GM19238 (cell line): ENCODE measurements around the gene CNGB1.
"Not testable (repeated sequence)": the region's sequence is repeated elsewhere in the genome, so short reads cannot be mapped to it uniquely, and the experiment has no call there.

Experiments
- DNase-seq: peaks from one replicate; pipeline ENCODE4 v3.0.0; 2011; ENCODE audit warnings: low spot score; ENCODE audit not compliant: insufficient read length

The CNGB1 gene

DNA sequence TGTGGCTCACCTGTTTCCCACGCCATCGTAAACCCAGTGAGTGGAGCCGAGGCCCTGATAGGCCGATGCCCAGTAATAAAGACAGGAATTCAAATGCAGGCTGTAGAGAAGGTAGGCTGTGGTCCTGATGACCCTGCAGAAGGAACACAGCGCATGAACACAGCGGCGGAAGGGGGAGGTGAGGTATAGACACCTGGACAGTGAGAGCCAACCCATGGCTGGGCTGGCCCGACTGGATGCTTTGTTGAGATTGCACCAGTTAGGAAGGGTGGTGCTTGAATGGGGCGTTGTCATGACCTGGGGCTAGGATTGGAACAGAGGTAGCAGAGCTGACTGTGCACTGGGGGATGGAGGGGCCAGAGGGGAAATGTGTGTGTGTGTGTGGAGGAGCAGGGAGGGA lies 59.2 kb downstream of the CNGB1 start:
- no peak for DNase-seq

DNA sequence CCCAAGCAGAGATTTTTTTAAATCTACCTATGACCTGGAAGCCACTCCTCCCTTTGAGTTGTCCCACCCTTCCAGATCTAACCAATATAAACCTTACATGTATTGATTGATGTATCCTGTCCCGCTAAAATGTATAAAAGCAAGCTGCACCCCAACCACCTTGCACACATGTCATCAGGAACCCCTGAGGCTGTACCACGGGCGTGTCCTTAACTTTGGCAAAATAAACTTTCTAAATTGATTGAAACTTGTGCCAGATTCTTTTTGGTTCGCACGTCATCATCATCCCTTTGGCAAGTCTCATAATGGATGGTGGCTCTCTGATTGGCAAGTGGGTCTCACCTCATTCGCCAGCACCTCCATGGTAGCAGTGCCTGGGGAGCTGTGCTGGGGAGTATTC lies 60.2 kb downstream of the CNGB1 start:
- DNase-seq, result no peak

DNA sequence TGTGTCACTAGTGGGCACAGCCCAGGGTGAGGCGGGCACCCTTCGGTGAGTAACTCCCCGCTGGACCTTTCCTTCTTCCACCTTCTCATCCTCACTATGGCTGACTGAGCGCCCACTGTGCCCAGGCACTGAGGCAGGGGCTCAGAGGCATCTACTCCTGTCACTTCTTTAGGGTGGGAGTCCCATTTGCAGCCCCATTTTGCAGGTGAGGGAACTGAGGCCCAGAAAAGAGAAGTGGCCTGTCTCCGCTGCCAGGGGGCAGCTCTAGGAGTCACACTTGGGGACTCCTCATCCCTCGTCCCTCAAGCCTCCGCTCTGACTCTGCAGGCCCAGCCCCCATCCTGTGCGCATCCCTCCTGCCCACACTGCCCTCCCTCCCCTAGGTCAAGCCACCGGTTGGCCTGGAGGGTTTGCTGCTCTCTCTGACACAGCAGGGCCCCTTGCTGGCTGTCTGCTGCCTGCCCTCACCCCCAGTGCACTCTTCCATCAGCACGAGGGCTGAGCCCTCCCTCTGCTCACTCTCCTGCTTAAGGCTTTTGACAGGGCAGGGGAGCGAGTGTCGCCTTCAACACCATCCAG lies 62.4 kb downstream of the CNGB1 start:
- DNase-seq, result no peak

DNA sequence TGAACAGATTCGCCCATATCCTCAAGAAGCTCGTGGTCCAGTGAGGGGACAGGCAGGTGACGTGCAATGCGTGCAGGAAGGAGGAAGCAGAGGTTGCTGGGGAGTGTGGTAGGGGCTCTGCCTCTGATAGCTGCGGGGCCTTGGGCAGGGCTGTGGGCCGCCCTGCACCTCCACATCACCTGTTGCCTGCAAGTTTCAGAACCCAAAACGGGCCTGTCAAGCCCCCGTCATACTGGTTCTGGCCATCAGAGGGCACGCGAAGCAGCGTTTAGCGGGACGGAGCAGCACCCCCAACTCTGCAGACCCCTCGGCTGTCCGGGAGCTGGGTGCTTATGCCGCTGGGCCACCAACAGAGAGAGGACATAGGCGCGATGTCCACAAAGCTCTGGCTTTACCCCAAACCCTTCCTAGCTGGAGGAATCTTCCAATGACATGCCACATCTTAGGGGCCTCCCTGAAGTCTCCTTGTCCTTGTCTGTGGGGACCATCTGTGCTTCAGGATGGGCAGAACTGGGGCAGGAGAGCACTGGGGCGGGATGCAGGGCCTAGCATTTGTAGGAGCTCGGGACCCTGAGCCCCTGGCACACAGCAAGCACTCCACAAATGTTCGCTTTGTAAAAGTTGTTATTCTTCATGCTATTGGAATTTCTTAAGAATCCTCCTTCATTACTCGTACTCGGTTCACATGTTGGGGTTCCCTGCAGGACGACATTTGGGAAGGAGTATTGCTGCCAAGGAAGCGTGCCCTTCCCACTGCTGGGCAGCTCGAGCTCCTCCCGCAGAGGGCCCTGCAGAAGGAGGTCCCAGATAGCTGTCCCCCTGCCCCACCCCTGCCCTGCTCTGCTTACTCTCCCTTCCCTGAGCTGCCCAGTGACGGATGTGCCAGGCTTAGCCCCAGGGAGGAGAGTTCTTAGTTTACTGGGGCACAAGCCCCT lies 64.3 kb downstream of the CNGB1 start:
- peak; percentile 20 for DNase-seq

- no peak for DNase-seq
These were observed 66.8 kb downstream of the CNGB1 start for GRCh38 chr16:57904101-57904500.

GRCh38 chr16:57903656-57904055 lies 67.3 kb downstream of the CNGB1 start:
- no peak for DNase-seq

- DNase-seq, result no peak
These were observed 69.4 kb downstream of the CNGB1 start for GRCh38 chr16:57901480-57902069.

GRCh38 chr16:57900796-57901479 lies 70.0 kb downstream of the CNGB1 start:
- DNase-seq, result no peak

- DNase-seq, result peak; percentile 50
These were observed 70.9 kb downstream of the CNGB1 start for GRCh38 chr16:57899771-57900661.

- no peak for DNase-seq
These were observed 72.0 kb downstream of the CNGB1 start for GRCh38 chr16:57898961-57899360.

GRCh38 chr16:57897996-57898395 lies 72.9 kb downstream of the CNGB1 start:
- DNase-seq, result no peak

DNA sequence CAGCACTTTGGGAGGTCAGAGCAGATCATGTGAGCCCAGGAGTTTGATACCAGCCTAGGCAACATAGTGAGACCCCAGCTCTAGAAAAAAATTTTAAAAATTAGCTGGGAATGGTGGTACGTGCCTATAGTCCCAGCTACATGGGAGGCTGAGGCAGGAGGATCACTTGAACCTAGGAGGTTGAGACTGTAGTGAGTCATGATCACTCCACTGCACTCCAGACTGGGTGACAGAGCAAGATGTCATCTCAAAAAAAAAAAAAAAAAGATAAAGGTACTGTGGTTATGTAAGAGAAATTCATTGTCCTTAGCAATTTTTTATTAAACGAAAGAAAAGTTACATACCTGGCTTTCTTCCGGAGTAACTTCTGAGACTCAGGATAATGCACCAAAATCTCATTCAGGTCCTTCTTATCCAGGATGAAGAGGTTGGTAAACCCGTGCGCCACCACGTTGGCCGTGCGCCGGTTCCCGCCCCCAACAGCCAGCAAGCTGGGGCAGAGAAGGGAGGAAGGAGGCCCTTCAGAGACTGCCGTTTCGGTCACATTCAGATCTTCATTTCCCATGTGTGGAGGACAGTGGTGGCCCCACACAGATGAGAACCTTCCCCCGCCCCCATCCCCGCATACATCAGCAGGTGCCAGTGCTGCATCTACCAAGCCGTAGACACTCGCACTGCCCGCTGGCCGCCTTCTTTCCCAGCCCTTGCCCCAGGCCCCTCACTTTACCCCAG lies 73.7 kb downstream of the CNGB1 start:
- no peak for DNase-seq

DNA sequence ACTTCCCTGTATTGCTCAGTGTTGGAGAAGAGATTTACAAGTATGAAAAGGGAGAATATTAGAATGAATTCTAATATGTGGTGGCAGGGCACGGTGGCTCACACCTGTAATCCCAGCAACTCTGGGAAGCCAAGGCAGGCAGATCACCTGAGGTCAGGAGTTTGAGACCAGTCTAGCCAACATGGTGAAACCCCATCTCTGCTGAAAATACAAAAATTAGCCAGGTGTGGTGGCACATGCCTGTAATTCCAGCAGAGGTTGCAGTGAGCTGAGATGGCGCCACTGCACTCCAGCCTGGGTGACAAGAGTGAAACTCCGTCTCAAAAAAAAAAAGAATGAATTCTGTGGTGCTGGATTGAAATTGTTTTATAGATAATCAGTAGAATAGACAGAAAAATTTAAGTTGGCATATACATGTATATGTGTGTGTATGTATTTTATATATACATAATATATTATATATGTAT lies 75.8 kb downstream of the CNGB1 start:
- not testable (repeated sequence) for DNase-seq

GRCh38 chr16:57894390-57895080 lies 76.4 kb downstream of the CNGB1 start:
- no peak for DNase-seq

- DNase-seq, result no peak
These were observed 77.2 kb downstream of the CNGB1 start for GRCh38 chr16:57893559-57894389.

- DNase-seq, result no peak
These were observed 77.7 kb downstream of the CNGB1 start for GRCh38 chr16:57893217-57893558.

DNA sequence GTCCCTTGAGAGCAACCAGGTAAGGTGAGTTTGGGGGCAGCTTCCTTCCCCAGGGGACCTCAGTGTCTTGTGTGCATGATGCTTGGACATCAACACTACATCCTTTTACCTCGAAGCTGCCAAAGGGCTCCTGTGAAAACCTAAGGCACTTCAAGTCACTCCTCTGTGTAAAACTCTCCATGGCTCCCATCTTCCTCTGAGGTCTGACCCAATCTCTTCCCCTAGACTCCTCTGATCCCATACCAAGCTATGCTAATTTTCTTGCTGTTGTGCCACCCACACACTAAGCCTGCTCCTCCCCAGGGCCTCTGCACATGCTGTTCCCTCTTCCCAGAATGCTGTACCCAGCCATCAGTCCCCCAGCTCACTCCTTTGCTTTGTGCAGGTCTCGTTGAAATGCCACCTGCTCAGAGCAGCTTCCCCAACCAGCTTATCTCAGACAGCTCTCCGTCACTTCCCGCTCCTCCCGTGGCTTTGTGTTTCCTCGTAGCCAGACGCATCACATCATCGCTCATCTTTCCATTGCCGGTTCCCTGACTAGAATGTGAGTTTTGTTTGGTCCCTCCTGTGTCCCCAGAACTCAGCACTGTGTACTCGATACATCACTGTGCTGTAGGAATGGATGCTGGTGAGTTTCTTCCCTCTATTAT lies 78.4 kb downstream of the CNGB1 start:
- DNase-seq, result no peak

- no peak for DNase-seq
These were observed 78.9 kb downstream of the CNGB1 start for GRCh38 chr16:57892041-57892440.
